Measurements from ENCODE around the gene S100A2. TPM values are rescaled to one million over a fixed set of nuclear protein-coding genes. Genes with fewer than 3 reads are reported as not detected.

Gene S100A2
- total and polyA plus RNA-seq, 2 of the 8 experiments (the other 6 are each of a cell fraction or from before 2014, with no cell fraction given): 0.86 TPM; not detected in 1

GRCh38 chr1:153560771-153561465 is 4.7 kb downstream of the S100A2 start (continued):
- no peak for TF ChIP-seq ATF2 (IDR thresholded peaks at IDR 0.05; ENCODE audit: low read length)
- TF ChIP-seq TCF12 (IDR thresholded peaks at IDR 0.05; ENCODE audit: low read depth, low read length): no peak
- TF ChIP-seq FOSL1 (IDR thresholded peaks at IDR 0.05; ENCODE audit: insufficient read depth, low read depth, low read length): no peak
- TF ChIP-seq E2F6 (IDR thresholded peaks at IDR 0.05): no peak
- no peak for TF ChIP-seq TAF7 (optimal IDR thresholded peaks at IDR 0.05; ENCODE audit: borderline replicate concordance, low read depth, low read length)
- no peak for TF ChIP-seq SIX5 (IDR thresholded peaks at IDR 0.05; ENCODE audit: low read depth, low read length)
- TF ChIP-seq SP2 (IDR thresholded peaks at IDR 0.05; ENCODE audit: low read length): no peak
- no peak for TF ChIP-seq EP300 (IDR thresholded peaks at IDR 0.05; ENCODE audit: borderline replicate concordance in 1 of 2, low read depth in 2 of 2, low read length in 2 of 2)
- TF ChIP-seq PHF8 (conservative IDR thresholded peaks at IDR 0.05; ENCODE audit: low read depth, low read length): no peak
